Endodermal cell (in vitro differentiated cells): ENCODE measurements around the gene STRN3. TPM values are rescaled to one million over a fixed set of nuclear protein-coding genes. Genes with fewer than 3 reads are reported as not detected.

Experiments
- DNase-seq: peaks from one replicate; pipeline ENCODE4 v3.0.0-alpha.2; 2017
- H3K27ac ChIP-seq: 2 replicates; pipeline ENCODE4 v1.5.1; 2013; ENCODE audit warnings: mild to moderate bottlenecking, low read depth, low read length, moderate library complexity
- H3K27me3 ChIP-seq: 2 replicates; pipeline ENCODE4 v1.6.1; 2013; ENCODE audit warnings: mild to moderate bottlenecking, low read length, moderate library complexity; ENCODE audit not compliant: insufficient read depth, control insufficient read depth, poor library complexity, severe bottlenecking
- H3K36me3 ChIP-seq: 2 replicates; pipeline ENCODE4 v1.7.0; 2013; ENCODE audit warnings: mild to moderate bottlenecking, low read length, moderate library complexity; ENCODE audit not compliant: control insufficient read depth, insufficient read depth
- H3K4me1 ChIP-seq: one replicate; pipeline ENCODE4 v1.7.0; 2013; ENCODE audit warnings: low read length; ENCODE audit not compliant: control insufficient read depth, insufficient read depth
- H3K4me3 ChIP-seq: 2 replicates; pipeline ENCODE4 v1.5.1; 2013; ENCODE audit warnings: mild to moderate bottlenecking, low read length, moderate library complexity
- H3K9ac ChIP-seq: 2 replicates; pipeline ENCODE4 v1.6.1; 2013; ENCODE audit warnings: mild to moderate bottlenecking, low read length, moderate library complexity; ENCODE audit not compliant: poor library complexity, severe bottlenecking; ENCODE audit errors: extremely low read depth
- H3K9me3 ChIP-seq: 2 replicates; pipeline ENCODE4 v1.6.1; 2013; ENCODE audit warnings: mild to moderate bottlenecking, low read length, moderate library complexity; ENCODE audit not compliant: control insufficient read depth
- H3K27ac Mint-ChIP-seq: 2 replicates; pipeline ENCODE4 v1.8.0; 2020; ENCODE audit warnings: mixed read lengths
- H3K27me3 Mint-ChIP-seq: 2 replicates; pipeline ENCODE4 v1.8.0; 2021; ENCODE audit warnings: mild to moderate bottlenecking, mixed read lengths; ENCODE audit not compliant: insufficient read depth
- H3K36me3 Mint-ChIP-seq: 2 replicates; pipeline ENCODE4 v1.8.0; 2020; ENCODE audit warnings: low read depth, mixed read lengths
- H3K4me1 Mint-ChIP-seq: 2 replicates; pipeline ENCODE4 v1.8.0; 2020; ENCODE audit warnings: mixed read lengths
- H3K4me3 Mint-ChIP-seq: 2 replicates; pipeline ENCODE4 v1.8.0; 2020; ENCODE audit warnings: mild to moderate bottlenecking, moderate library complexity, mixed read lengths
- H3K9me3 Mint-ChIP-seq: 2 replicates; pipeline ENCODE4 v1.8.0; 2020; ENCODE audit warnings: mild to moderate bottlenecking, mixed read lengths
- WGBS, 2 experiments: methylation state at CpG; one replicate each; pipeline versions ENCODE4 v1.1.5 to v1.1.7; 2013; ENCODE audit warnings: missing lambda C conversion rate in 2 of 2, mixed read lengths in 1 of 2; ENCODE audit not compliant: insufficient coverage in 1 of 2, insufficient read length in 1 of 2; 5-methylcytosine and 5-hydroxymethylcytosine counted together
- total RNA-seq, 2 donors: library from RNA; stranded (reverse); fragmentation: NEBNext Ultra II Directional in 1 of 2; extraction: Animal tissue kit (Norgen Biotek cat#: 25700) in 1 of 2; gene quantifications; 2 replicates in 1 of 2; 3 replicates in 1 of 2; pipeline ENCODE4 v1.2.1, GENCODE V29; 2021
- TF ChIP-seq, protein P1 (sequence below): fragments of 200-600 bp; sonication (generic); conservative IDR thresholded peaks from 2 replicates; pipeline ENCODE4 v1.5.0; 2021; ENCODE audit warnings: antibody characterized with exemption, mild to moderate bottlenecking

Gene STRN3
- total RNA-seq, 2 donors from 2014 or later = 56.5 to 58.9 TPM

DNA sequence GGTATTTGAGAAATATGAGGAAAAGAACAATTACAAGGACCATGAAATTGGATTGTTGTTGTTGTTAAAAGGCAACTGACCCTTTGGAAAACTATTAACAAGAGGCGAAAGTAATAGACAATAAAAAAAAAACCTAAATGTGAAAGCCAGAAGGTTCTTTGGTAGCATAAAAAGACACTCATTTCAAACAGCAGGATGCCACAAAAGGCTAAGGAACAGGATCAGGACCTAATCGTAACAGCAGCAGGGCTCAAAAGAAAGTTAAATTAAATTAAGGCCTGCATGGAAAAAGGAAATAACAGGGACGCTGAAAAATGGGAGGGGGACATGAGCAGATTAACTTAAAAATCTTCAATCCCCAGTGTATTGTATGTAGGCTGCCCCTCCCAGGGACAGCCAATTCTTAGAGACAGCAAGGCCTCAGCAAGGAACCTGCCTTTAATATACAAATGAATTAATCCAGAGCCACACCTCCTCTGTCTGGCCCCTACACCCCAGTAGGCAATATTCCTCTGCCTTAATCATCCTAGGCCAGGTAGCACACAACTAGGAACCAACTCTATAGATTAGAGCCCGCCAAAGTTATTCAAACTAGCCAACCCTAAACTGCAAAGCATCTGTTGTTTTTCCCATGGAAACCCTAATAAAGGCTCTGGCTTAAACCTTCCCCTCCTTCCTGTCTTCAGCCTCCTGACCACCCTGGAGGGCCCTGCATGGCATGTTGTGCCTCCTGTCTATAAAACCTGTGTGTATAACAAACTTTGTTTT, 29.1 kb downstream of the STRN3 start:
- H3K4me3 ChIP-seq = peak overlapping the region; percentile 52

DNA sequence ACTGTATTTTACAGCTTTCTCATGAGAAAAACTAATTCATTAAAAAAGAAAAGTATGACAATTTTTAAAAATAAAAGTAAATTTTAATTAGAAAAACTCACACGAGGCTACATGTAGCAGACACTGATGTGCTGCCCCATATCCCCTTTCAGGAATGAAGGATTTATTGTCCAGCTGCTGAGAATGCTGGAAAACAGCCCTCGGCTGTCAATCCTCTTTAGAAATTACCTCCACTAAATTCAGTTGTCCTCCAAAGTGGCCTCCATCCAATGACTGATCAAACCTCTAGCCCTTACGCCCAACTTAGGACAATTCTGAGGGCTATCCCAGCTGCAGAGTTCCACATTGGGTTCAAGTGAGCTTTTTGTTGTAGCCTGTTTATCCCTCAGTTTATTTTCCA, 30.5 kb downstream of the STRN3 start:
- DNase-seq = no peak
- H3K36me3 Mint-ChIP-seq = peaks cover 20% of the 10 kb centered on the region
- no peak overlapping the region for H3K27ac ChIP-seq

More for the DNA sequence above, 29.1 kb downstream of the STRN3 start:
- peaks cover 41% of the 10 kb centered on the region for H3K4me1 Mint-ChIP-seq
- no peaks in the 10 kb centered on the region for H3K27me3 Mint-ChIP-seq
- H3K9me3 ChIP-seq = peaks cover 27% of the 10 kb centered on the region
- peaks cover 22% of the 10 kb centered on the region for H3K9me3 Mint-ChIP-seq
- WGBS, 2 experiments = 51 to 69% methylated on average over 2 to 4 of the region's 4 CpGs
- H3K9ac ChIP-seq = no peak overlapping the region
- no peak overlapping the region for H3K4me3 Mint-ChIP-seq
- peak overlapping the region; percentile 62 for H3K27ac Mint-ChIP-seq
- no peaks in the 10 kb centered on the region for H3K4me1 ChIP-seq
- TF ChIP-seq, protein P1, sequence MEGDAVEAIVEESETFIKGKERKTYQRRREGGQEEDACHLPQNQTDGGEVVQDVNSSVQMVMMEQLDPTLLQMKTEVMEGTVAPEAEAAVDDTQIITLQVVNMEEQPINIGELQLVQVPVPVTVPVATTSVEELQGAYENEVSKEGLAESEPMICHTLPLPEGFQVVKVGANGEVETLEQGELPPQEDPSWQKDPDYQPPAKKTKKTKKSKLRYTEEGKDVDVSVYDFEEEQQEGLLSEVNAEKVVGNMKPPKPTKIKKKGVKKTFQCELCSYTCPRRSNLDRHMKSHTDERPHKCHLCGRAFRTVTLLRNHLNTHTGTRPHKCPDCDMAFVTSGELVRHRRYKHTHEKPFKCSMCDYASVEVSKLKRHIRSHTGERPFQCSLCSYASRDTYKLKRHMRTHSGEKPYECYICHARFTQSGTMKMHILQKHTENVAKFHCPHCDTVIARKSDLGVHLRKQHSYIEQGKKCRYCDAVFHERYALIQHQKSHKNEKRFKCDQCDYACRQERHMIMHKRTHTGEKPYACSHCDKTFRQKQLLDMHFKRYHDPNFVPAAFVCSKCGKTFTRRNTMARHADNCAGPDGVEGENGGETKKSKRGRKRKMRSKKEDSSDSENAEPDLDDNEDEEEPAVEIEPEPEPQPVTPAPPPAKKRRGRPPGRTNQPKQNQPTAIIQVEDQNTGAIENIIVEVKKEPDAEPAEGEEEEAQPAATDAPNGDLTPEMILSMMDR = no peak
- peaks cover 28% of the 10 kb centered on the region for H3K36me3 Mint-ChIP-seq
- H3K36me3 ChIP-seq = peaks cover 32% of the 10 kb centered on the region
- no peaks in the 10 kb centered on the region for H3K27me3 ChIP-seq
- peak; percentile 72 for DNase-seq
- peak overlapping the region; percentile 29 for H3K27ac ChIP-seq

DNA sequence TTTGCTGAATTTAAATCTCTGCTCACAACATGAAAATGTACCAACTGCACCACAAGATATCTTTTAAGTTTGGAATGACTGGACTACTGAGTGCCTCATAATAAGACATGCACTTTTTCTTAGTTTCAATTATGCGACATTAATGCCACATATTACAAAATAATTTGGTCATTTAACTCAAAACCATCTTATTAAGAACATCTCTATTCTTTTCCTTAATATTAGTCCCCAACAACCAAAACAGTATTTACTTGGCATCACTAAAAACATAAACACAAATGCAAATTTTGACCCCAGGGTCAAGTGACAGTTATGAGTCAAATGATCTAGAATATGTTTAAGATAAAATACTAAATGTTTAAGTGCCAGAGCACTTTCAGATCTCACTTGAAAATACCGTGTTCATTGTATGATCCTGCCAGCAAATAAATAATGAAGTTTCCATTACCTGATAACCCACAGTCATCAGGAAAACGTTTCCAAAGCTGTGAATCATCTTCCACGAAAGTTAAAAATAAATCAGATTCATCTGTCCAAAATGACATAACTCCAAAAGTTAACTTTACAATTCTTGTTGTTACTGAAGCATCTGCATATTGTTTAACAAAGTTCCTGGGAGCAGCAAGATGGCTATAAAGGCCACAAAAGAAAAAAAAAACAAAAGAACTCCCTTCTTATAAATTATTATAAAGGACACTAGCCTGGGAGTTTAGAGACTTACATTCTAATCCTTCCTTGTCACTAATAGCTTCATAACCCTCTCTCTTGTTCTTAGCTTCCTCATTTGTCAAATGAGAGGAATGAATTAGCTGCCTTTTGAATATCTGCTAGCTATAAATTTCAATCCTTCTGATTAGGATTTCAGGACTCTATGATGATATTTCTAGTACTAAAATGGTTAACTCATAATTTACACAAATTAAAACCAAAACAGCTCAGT, 31.2 kb downstream of the STRN3 start:
- Mint-ChIP-seq H3K27me3 (no peaks in the 10 kb centered on the region), H3K27ac (no peak overlapping the region), H3K4me3 (no peak overlapping the region), H3K36me3 (peaks cover 20% of the 10 kb centered on the region), H3K9me3 (peaks cover 19% of the 10 kb centered on the region), H3K4me1 (peaks cover 33% of the 10 kb centered on the region)
- Histone ChIP-seq H3K27me3 (no peaks in the 10 kb centered on the region), H3K9me3 (peaks cover 25% of the 10 kb centered on the region), H3K27ac (no peak overlapping the region), H3K36me3 (peaks cover 39% of the 10 kb centered on the region), H3K4me3 (no peak overlapping the region), H3K4me1 (no peaks in the 10 kb centered on the region), H3K9ac (no peak overlapping the region)
- WGBS, 2 experiments = 57 to 65% methylated on average over 4 of the region's 4 CpGs
- TF ChIP-seq, protein P1 = no peak
- no peak for DNase-seq

More for the DNA sequence above, 30.5 kb downstream of the STRN3 start:
- no peak overlapping the region for H3K4me3 ChIP-seq
- H3K4me3 Mint-ChIP-seq = no peak overlapping the region
- no peaks in the 10 kb centered on the region for H3K27me3 Mint-ChIP-seq
- 90 to 91% methylated on average over 2 to 3 of the region's 3 CpGs for WGBS, 2 experiments
- H3K4me1 ChIP-seq = no peaks in the 10 kb centered on the region
- H3K27ac Mint-ChIP-seq = peak overlapping the region; percentile 58
- H3K36me3 ChIP-seq = peaks cover 37% of the 10 kb centered on the region
- peaks cover 27% of the 10 kb centered on the region for H3K9me3 ChIP-seq
- H3K27me3 ChIP-seq = no peaks in the 10 kb centered on the region
- no peak overlapping the region for H3K9ac ChIP-seq
- H3K4me1 Mint-ChIP-seq = peaks cover 37% of the 10 kb centered on the region
- peaks cover 19% of the 10 kb centered on the region for H3K9me3 Mint-ChIP-seq
- TF ChIP-seq, protein P1 = no peak
